Stimulated activated CD4-positive, alpha-beta T cell treated with anti-CD3 and anti-CD28 coated beads, TNF-alpha, amount 100 ng/mL, for 4 hours (primary cell): ENCODE data around the gene TTC4.
A peak's percentile ranks its signal among the peaks of the same experiment; 100 is the strongest.

ENCODE experiments used
- DNase-seq, 3 experiments: peaks; one replicate each; pipeline ENCODE4 v3.0.0-alpha.2; 2020; ENCODE audit warnings: low read depth in 3 of 3

The TTC4 gene, protein sequence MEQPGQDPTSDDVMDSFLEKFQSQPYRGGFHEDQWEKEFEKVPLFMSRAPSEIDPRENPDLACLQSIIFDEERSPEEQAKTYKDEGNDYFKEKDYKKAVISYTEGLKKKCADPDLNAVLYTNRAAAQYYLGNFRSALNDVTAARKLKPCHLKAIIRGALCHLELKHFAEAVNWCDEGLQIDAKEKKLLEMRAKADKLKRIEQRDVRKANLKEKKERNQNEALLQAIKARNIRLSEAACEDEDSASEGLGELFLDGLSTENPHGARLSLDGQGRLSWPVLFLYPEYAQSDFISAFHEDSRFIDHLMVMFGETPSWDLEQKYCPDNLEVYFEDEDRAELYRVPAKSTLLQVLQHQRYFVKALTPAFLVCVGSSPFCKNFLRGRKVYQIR

DNA sequence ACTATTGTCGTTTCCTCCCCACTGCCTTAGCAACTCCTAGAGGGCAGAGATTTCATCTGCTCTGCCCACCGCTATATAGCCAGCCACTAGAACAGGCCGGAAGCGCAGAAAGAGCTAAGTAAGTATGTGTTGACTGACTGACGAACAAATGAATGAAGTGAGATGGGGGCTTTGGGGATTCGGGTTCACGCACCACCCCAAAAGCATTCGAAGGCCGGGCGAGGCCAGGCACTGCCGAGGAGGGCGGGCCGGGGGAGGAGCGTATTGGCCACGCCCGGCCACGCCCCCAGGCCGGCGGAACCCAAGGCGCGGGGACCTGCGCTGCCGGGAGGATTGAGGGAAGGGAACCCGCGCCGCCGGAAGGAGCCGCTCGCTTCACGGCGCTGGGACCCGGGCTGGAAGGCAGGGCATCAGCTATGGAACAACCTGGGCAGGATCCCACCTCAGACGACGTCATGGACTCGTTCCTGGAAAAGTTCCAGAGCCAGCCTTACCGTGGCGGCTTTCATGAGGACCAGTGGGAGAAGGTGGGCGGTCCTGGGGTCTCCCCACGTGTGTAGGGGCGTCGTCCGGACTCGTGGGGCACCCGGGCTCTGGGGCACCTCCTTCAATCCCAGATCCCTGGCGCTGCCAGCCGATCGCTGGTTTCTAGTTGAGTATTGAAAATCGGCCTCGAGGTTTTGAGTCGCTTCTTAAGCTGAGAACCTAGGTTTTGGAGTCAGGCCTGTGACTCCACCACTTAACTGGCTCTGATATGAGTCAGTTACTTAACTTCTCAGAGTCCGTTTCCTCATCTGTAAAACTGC is at the start of gene TTC4:
Gene TTC4, plus strand, starts transcription at position 369 of the 806 bp plus-strand sequence. Its CDS starts 48 bp downstream, at position 417.
- DNase-seq: peak; percentile 71 to 73 (median 72)

DNA sequence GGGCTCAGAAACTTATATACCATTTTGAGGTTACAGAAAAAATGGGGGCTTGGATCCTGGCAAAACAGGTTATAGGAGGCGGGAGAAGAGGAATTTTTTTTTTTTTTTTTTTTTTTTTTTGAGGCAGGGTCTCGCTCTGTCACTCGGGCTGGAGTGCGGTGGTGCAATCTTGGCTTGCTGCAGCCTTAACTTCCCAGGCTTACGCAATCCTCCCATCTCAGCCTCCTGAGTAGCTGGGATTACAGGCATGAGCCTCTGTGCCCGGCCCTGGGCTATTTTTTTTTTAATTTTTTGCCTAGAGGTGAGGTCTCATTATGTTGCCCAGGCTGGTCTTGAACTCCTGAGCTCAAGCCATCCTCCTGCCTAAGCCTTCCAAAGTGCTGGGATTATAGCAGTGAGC is 49.3 kb upstream of the TTC4 start:
- no peak for DNase-seq

DNA sequence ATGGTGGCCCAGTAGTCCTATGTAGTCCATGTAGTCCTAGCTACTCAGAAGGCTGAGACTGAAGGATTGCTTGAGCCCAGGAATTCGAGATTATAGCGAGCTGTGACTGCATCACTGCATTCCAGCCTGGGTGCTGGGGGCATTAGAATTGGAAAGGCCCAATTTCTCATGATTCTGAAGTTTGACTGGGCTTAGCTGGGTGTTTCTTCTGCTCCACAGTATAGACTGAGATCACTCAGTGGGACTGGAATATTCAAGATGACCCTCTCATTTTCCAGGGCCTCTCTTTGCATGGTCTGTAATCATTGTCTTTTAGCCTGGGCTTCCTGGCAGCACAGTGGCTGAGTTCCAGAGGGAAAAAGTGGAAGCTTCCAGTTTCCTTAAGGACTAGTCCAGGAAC is 47.9 kb upstream of the TTC4 start:
- DNase-seq: no peak

DNA sequence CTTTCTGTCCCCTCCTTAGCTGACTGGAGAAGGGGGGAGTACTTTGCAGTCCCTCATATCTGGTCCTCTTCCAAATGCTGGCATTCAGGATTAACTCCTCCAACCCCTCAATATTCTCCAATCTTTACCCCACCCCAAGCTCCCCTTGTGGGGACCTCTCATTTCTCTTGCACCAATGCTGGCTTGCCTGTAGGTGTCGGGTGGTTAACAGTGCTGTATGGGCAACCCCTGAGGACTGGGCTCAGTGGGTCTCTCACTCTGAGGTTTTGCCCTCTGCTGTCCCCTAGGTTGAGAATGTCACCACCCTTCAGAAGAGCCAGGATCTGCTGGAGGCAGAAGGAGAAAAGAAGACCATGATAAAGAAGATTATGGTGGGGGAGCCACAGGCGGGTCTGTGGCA is 47.1 kb upstream of the TTC4 start:
- DNase-seq: no peak

DNA sequence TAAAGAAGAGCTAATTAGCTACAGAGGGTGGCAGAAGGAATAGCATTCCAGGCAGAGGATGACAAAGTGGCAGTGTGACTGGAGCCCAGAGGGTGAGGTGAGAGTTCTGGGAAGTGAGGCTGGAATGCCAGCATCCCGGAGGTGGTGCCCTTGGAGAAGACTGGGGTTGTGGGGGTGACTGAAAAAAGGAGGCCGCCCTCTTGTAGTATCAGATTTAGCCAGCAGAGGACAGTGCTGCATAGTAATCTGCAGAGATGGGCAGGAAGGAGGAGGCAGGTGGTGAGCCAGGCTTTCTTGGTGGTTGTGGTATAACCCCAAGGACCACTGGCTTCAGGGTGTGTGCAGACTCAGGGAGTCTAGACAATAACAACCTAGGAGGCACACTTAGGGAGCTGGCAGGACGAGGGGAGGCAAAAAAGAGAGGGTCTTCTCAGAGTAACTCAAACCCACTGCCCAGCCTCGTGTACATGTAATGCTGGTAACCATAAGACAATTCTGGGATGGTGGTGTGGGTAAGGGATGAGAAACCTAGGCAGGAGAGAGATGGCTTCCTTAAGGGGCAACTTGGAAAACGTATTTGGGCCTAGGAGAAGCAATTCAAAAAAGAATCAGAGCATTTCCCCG is 43.6 kb upstream of the TTC4 start:
- peak; percentile 21 to 39 (median 27) for DNase-seq

DNA sequence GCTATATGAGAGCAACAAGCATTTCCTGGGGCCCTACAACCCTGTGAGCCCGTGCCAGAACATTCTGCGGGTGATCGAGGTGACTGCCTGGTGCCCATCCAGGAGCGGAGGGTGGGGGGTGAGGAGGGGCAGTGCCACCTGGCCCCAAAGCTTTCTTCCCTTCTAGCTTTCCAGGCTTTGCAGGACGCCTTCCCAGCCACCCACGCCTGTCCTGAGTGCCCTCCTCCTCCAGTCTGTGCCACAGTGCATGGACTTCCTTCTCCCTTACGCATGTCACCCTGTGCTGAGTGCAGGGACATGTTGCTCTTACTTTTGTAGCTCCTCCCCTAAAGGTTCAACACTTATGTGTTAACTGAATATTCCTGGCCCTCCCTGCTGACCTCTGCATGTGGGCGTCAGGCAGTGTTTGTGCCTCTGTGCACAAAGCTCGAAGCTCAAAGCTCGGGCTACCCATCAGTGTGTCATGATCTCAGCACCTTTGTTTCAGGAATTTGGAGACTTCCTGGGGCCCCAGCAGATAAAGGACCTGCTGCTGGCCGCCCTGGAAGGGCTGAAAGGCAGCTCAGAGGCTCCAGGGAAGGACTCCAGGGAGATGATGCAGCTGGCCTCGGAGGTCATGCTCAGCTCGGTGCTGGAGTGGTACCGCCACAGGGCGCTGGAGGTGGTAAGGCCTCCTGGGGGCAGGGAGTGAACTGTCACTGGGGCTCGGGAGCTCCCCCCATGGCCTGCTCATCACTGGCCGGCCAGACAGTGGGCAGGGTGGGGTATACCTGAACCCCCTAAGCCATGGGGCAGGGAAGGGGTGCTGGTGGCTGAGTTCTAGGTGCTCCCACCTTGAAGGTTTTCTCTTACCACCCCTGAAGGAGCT is 36.7 kb upstream of the TTC4 start:
- no peak for DNase-seq

DNA sequence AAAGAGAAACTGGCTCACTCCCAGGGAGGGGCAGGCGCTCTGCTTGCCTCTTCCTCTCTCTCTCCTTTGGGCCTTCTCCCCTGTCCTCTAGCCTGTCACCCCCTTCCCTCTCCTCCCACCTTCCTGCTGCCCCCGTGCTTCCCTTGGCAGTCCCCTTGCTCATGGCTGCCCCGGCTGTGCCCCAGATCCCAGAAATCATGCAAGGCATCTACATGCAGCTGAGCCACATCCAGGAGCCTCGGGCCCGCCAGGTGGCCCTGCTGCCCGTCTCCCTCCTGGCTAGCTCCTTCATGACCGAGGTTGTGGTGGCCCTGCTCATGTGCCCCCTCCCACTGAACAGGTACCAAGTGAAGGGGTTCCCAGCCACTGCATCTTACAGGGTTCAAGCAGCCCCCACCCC is 36.0 kb upstream of the TTC4 start:
- no peak for DNase-seq

DNA sequence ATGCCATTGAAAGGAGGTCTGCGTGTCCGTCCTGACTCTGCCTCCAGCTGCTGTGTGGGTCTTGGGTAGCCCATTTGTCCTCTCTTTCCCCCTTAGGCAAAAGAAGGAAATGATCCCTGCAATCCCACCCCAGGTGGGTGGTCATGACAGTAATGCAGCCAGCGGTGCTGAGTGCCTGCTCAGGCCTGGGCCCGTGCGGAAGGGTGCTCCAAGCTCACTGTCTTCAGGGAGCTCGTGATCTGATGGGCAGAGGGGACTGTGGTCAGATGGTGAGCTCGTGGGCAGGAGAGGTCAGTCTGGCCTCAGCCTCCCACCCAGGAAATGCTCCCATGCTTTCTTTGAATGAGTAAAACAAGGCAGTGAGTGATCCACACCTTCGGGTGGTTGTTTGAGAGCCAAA is 35.3 kb upstream of the TTC4 start:
- no peak for DNase-seq

DNA sequence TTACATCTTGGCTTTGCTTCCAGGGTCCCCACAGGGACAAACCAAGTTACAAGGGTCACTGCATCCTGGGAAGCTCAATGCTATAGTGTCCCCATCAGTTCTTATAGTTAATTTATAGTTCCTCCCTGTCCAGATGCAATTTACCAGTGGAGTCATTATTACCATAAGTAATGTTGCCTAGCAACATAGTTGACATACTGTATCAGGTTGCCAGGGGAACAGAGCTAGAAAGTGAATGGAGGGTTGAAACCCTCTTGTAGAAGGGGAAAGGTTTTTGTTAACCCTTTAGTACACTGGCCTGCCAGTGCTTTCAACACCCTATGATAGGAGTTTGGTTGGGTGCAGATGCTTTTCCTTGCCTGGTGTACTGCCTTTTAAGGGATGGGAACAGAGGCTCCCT is 34.3 kb upstream of the TTC4 start:
- DNase-seq: no peak

DNA sequence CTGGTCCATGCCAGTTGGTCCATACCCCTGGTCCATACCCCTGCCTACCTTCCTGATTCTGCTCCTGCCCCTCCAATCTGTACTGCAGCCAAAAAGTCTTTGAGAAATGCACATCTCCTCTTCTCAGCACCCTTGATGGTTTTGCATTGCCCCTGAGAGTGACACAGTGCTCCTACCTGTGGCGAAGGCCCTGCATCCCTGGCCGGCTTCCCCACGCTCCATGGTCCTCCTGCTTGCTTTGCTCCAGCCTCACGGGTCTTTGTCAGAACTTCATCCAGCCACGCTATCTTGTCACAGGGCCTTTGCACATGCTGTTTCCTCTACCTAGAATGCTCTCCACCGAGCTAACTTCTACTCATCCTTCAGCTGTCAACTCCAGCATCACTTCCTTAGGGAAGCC is 32.2 kb upstream of the TTC4 start:
- DNase-seq: no peak

DNA sequence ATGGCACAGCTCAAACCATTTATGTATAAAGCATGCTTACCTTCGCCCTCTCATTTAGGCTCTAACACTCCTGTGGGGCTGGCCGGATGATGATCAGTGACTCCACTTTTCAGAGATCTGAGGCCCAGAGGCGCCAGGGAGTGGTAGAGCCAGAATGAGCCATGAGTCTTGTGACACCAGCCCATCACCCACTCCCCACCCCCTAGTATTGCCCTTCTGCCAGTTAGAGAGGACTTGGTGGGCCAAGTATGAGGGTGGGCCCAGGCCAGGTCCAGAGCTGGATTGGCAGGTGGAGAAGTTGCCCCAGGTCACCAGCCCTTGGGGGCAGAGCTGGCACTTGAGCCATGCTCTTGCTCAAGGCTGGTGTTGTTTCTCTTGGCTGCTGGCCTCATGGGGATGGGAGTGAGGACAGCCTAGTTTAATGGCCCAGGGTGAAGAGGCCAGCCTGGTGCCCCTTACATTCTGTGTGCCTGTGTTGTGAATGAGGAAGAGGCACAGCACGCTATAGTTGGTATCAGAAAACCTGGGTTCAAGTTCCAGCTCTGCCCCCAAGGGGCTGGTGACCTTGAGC is 30.2 kb upstream of the TTC4 start:
- no peak for DNase-seq

DNA sequence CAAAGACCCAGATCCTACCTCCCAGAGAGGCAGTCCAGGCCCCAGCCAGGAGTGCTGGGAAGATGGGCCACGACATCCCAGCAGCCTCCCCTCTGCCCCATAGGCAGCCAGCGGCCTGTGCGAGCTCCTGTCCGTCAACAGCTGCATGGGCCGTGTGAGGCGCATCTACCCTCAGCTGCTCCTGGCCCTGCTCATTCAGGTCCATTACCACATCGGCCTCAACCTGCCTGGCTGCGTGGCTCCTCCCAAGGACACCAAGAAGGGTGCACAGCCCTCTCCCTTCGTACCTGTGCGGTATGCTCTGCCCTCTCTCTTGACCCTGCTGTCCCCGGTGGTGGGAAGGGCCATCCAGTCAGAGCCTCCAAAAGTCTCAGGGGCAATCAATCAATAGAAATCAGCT is 29.5 kb upstream of the TTC4 start:
- no peak for DNase-seq

DNA sequence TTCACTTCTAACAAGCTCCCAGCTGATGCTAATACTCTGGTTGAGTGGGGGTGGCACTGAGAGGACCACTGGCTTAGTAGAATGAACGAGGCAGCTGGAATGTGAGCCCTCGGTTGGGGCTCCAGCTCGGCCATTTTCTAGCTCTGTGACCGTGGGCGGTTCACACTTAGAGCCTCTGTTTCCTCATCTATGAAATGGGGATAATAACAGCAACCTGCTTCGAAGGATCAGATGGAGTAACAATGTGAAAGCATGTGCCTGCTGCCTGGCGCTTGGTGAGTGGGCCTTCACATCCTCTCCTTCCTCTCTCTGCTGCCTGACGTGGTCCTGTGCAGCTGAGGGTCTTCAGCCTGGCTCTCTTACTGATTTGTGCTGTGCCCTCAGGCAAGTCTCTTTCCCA is 20.9 kb upstream of the TTC4 start:
- DNase-seq: no peak

DNA sequence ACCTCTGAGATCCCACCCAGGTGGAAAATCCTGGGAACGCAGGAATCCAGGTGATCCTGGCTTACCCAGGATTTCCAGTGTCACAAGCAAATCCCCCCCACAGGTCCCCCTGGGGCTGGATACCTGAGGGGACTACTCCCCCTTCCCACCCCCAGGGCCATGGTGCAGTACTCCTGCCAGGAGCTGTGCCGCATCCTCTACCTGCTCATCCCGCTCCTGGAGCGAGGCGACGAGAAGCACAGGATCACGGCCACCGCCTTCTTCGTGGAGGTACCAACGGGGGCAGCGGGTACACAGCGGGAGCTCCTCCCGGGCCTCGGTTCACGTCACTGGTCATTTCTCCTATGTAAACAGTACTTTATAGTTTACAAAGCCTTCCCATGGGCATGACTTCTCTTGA is 20.4 kb upstream of the TTC4 start:
- no peak for DNase-seq

DNA sequence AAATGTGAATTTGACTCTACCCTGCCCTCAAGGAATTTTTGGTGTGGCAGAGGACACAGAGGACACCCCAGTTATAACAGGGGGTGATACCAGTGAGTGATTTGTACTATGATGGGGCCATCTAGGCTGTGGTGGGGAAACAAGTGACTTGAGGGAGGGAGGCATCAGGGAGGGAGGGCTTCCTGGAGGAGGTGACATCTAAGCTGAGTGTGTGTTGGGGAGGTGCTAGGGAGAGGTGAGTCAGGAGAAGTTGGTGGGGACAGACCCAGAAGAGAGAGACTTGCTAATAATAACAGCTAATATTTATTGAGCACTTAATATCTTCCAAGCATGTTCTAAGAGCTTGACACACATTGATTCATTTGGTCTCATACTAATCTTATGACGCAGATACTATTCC is 19.9 kb upstream of the TTC4 start:
- DNase-seq: no peak

DNA sequence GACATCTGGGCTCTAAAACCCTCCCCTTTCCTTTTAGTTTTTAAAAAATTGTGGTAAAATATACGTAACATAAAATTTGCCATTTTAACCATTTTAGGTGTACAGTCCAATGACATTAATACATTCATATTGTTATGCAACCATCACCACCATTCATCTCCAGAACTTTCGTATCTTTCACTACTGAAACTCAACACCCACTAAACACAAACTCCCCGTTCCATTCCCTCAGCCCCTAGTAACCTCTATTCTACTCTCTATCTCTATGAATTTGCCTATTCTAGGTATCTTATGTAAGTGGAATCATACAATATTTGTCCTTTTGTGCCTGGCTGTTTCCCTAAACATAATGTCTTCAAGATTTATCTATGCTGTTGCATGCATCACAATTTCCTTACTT is 19.4 kb upstream of the TTC4 start:
- no peak for DNase-seq

DNA sequence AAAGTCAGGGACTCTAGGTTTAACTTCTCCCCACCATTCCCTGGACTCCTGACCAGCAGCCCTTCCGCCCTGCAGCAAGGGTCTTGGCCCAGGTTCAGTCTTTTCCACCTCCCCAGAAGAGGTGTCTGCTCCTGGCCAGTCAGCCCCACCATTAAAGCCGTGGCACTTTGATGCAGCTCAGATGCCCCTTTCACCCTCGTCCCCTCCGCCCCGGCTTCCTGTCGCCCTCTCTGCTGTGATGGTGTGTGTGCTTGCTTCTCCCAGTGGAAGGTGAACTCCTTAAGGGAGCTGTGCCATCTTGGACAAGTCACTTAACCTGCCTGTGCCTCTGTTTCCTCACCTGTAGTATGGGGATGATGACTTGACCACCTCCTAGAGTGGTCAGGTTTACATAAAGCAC is 17.8 kb upstream of the TTC4 start:
- no peak for DNase-seq

DNA sequence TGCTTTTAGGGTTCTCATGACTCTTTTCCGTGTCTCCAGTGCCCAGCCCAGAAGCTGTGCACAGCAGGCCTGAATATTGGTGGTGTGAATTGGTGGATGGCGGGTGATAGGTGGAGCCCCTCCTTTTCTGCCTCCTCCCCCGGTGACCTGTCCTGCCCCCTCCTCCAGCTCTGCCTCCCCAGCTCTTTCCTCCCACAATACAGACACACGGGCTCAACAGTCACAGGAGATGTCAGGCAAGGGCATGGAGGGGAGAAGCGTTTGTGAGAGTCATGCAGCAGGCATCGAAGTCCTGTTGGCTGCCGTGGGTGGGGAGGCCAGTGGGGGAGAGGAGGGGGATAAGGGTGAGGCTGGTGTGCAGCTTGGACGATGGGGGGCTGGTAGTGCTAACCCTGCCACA is 17.3 kb upstream of the TTC4 start:
- DNase-seq: no peak

DNA sequence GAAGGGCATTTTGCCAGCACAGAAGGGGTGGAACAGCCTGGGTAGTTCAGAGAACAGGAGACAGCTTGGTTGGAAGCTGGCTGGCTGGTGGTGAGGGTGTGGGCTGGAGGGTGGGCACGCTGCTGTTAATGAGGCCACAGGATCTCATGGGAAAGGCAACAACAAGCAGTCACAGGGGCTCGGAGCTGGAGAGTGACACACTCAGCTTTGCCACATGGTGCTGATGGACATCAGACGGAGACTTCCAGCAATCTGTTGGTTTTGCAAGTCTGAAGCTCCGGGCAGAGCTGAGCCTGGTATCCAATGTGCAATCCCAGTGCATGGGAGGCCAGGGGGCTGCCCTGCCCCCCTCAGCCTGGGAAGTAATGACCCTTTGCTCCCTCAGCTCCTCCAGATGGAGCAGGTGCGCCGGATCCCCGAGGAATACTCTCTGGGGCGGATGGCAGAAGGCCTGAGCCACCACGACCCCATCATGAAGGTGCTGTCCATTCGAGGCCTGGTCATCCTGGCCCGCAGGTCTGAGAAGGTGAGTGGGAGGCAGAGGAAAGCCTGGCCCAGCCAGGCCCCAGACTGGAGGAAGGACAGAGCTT is 15.6 kb upstream of the TTC4 start:
- no peak for DNase-seq

DNA sequence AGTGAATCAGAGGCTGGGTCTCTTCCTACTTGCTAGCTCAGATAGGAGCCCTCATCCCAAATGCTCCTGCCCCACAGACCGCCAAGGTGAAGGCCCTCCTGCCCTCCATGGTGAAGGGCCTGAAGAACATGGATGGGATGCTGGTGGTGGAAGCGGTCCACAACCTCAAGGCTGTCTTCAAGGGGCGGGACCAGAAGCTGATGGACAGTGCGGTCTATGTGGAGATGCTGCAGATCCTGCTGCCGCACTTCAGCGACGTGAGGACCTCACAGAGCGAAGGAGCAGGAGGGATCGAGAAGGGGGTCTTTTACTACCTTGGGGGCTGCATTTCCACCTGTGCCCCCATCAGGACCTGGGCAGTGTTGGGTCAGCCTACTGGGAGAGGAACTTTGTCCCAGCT is 14.6 kb upstream of the TTC4 start:
- DNase-seq: no peak

DNA sequence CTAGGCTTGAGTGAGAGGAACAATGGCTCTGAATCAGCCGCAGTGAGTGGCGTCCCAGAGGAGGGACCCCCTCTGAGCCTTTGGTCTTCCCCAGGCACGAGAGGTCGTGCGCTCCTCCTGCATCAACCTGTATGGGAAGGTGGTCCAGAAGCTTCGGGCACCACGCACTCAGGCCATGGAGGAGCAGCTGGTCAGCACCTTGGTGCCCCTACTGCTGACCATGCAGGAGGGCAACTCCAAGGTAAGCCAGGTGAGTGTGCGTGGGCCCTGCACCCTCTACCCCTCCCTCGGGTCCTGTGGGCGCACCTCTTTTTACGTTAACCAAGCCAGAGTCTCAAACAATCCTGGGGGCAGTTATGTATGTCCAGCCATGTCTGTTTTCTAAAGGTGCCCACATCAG is 13.7 kb upstream of the TTC4 start:
- no peak for DNase-seq
